Breast epithelium (tissue), 3 donors: ENCODE results near the gene SYT9.

Experiments
- POLR2AphosphoS5 ChIP-seq, 3 donors: sonication (generic); formaldehyde crosslinking; IDR thresholded peaks; one replicate each; pipeline ENCODE4 v1.6.1; 2017; ENCODE audit warnings: antibody characterized with exemption in 3 of 3
- TF ChIP-seq, protein P1 (sequence below), 3 donors: fragments of 450-650 bp; IDR thresholded peaks; one replicate each; pipeline ENCODE4 v1.5.1; 2016 to 2017; ENCODE audit warnings: antibody characterized with exemption in 3 of 3, mild to moderate bottlenecking in 3 of 3, moderate library complexity in 3 of 3

DNA sequence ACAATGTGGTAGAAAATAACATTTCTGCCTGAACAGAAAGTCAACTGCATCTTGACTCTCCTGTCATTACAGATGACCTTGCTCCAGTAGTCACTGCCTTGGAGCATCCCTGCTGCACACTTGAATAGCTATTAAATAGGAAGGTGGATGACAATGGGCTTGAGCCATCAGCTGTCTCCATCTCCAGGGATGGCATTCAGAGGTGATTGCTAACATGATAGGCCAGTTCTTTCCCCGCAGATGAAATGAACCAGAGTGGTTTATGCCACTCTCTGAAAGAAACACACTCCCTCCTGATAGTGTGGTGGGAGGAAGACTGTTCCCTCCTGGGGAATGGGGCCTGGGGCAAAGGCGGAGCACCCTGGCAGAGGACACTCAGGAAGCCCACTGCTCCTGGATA lies 176.5 kb downstream of the SYT9 start:
- TF ChIP-seq, protein P1, sequence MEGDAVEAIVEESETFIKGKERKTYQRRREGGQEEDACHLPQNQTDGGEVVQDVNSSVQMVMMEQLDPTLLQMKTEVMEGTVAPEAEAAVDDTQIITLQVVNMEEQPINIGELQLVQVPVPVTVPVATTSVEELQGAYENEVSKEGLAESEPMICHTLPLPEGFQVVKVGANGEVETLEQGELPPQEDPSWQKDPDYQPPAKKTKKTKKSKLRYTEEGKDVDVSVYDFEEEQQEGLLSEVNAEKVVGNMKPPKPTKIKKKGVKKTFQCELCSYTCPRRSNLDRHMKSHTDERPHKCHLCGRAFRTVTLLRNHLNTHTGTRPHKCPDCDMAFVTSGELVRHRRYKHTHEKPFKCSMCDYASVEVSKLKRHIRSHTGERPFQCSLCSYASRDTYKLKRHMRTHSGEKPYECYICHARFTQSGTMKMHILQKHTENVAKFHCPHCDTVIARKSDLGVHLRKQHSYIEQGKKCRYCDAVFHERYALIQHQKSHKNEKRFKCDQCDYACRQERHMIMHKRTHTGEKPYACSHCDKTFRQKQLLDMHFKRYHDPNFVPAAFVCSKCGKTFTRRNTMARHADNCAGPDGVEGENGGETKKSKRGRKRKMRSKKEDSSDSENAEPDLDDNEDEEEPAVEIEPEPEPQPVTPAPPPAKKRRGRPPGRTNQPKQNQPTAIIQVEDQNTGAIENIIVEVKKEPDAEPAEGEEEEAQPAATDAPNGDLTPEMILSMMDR (IDR thresholded peaks at IDR 0.05): no peak
- no peak for TF ChIP-seq POLR2AphosphoS5 (IDR thresholded peaks at IDR 0.05)
